GM12801 (cell line): ENCODE measurements around the gene SOX1.

Source experiments
- TF ChIP-seq, protein P1 (sequence below): IDR thresholded peaks from one replicate; pipeline ENCODE4 v1.5.1; 2011; ENCODE audit warnings: control low read depth; ENCODE audit not compliant: insufficient read length; ENCODE audit errors: extremely low read depth

Gene SOX1

DNA sequence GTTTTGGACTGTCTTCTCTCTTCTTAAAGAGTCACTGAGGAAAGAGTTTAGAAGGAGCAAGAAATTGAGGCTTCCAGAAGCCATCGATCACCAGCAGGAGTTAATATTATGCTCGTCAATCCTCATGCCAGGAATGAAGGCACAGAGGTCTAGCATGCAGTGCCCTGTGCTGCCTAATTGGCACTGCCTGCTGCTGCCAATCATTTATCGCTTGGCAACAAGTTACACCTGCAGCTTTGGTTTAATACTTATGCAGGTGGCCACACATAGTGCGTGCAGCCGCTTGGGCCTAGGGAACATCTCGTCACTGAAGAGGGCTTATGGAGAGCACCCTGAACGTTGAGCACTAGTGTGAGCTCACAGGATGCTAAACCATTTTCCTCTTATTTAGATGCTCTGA is 2.7 kb upstream of the SOX1 start:
- TF ChIP-seq, protein P1, sequence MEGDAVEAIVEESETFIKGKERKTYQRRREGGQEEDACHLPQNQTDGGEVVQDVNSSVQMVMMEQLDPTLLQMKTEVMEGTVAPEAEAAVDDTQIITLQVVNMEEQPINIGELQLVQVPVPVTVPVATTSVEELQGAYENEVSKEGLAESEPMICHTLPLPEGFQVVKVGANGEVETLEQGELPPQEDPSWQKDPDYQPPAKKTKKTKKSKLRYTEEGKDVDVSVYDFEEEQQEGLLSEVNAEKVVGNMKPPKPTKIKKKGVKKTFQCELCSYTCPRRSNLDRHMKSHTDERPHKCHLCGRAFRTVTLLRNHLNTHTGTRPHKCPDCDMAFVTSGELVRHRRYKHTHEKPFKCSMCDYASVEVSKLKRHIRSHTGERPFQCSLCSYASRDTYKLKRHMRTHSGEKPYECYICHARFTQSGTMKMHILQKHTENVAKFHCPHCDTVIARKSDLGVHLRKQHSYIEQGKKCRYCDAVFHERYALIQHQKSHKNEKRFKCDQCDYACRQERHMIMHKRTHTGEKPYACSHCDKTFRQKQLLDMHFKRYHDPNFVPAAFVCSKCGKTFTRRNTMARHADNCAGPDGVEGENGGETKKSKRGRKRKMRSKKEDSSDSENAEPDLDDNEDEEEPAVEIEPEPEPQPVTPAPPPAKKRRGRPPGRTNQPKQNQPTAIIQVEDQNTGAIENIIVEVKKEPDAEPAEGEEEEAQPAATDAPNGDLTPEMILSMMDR = no peak

DNA sequence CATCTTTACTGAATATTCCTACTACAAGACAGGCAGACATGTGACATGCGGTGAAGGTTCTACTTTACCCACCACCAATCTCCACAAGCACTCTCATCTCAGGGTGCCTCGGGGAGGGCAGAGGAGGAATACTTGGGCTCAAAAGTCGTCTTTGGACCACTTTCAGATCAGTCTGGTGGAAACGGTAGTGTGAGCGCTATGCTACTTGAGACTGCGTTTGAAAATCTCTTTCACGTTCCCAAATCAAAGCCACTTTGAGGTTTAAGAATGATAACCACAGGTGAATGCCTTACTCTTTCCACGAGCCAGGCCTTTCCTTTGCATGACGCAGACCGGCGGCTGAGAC is 1.5 kb upstream of the SOX1 start:
- TF ChIP-seq, protein P1 = no peak

DNA sequence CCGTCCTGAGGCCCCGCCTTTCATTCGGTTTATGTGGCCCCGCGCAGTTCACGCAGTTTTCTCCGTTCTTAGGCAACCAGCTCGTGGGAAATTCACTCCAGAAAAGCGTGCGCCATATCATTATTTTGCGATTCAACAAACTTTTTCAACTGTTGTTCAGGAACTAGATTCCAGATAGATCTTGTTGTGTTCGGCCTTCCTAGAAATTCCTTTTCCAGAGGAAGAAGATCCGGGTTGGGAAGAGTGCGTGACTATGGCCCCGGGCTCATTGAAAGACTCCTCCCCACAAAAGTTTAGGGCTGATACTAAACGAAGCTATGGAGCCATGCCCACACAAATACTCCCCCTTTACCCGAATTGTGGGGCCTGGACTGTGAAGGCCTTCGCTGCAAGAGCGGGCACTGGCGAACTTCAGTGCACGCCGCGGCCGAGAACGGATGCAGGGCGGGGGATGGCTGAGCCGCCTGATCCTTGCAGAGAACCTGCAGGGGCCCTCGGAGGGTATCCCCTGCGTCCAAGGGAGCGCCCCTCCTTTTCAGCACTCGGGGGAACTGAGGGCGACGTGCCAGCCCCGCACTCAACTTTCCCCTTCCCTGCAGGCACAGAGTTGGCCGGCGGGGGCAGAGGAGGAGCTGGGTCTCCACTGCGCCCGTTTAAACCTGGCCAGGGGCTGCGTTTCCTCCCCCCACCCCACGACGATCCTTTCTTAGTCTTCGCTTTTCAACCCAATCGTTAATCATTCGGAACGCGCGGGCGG is 904 bp upstream of the SOX1 start:
- TF ChIP-seq, protein P1 = no peak

DNA sequence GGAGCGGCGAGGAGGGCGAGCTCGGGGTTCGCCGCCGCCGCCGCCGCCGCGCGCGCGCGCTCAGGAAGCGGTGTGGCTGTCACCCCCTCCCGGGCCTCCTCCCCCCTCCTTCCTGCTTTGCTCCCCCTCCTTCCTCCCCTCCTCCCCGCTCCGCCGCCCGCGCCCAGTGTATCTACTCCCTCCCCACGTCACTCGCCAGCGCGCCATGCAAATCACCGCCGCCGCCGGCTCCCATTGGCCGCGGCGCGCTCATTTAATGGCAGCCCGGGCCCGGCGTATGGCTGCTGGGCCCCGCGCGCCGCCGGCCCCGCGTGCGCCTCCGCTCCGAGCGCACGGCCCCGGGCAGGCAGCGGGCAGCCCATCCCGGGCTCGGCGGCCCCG is 335 bp upstream of the SOX1 start:
- TF ChIP-seq, protein P1 = no peak

DNA sequence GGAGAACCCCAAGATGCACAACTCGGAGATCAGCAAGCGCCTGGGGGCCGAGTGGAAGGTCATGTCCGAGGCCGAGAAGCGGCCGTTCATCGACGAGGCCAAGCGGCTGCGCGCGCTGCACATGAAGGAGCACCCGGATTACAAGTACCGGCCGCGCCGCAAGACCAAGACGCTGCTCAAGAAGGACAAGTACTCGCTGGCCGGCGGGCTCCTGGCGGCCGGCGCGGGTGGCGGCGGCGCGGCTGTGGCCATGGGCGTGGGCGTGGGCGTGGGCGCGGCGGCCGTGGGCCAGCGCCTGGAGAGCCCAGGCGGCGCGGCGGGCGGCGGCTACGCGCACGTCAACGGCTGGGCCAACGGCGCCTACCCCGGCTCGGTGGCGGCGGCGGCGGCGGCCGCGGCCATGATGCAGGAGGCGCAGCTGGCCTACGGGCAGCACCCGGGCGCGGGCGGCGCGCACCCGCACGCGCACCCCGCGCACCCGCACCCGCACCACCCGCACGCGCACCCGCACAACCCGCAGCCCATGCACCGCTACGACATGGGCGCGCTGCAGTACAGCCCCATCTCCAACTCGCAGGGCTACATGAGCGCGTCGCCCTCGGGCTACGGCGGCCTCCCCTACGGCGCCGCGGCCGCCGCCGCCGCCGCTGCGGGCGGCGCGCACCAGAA is 1.1 kb downstream of the SOX1 start:
- TF ChIP-seq, protein P1 = no peak

DNA sequence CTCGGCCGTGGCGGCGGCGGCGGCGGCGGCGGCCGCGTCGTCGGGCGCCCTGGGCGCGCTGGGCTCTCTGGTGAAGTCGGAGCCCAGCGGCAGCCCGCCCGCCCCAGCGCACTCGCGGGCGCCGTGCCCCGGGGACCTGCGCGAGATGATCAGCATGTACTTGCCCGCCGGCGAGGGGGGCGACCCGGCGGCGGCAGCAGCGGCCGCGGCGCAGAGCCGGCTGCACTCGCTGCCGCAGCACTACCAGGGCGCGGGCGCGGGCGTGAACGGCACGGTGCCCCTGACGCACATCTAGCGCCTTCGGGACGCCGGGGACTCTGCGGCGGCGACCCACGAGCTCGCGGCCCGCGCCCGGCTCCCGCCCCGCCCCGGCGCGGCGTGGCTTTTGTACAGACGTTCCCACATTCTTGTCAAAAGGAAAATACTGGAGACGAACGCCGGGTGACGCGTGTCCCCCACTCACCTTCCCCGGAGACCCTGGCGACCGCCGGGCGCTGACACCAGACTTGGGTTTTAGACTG is 1.7 kb downstream of the SOX1 start:
- TF ChIP-seq, protein P1 = no peak

DNA sequence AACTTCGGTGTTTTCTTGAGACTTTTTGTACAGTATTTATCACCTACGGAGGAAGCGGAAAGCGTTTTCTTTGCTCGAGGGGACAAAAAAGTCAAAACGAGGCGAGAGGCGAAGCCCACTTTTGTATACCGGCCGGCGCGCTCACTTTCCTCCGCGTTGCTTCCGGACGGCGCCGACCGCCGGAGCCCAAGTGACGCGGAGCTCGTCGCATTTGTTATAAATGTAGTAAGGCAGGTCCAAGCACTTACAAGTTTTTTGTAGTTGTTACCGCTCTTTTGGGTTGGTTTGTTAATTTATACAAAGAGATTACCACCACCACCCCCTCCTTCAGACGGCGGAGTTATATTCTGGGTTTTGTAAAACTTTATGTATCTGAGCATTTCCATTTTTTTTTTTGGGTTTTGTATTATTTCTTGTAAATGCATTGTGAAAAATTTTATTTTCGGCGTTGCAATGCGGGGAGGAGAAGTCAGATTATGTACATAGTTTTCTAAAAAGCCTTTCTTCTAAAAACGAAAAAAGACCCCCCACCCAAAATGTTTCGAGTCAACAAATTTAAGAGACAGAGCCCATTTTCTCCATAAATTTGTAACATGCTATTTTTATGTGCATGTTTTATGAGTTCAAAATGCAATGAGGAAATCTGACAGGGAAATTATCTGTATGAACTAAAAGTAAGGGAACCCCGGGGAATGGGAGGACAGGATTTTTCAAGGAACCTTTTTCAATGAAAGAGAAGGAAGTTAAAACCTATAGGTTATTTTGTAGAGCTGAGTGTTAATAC is 2.3 kb downstream of the SOX1 start:
- TF ChIP-seq, protein P1 = no peak
